NCI-H2196 (cell line): Measurements from ENCODE around the gene MYO7B.

Experiments used
- DNase-seq: peaks from one replicate; lab custom pipeline; 2025; ENCODE audit not compliant: unreplicated experiment; lab: John Stamatoyannopoulos, UW

Gene MYO7B

DNA sequence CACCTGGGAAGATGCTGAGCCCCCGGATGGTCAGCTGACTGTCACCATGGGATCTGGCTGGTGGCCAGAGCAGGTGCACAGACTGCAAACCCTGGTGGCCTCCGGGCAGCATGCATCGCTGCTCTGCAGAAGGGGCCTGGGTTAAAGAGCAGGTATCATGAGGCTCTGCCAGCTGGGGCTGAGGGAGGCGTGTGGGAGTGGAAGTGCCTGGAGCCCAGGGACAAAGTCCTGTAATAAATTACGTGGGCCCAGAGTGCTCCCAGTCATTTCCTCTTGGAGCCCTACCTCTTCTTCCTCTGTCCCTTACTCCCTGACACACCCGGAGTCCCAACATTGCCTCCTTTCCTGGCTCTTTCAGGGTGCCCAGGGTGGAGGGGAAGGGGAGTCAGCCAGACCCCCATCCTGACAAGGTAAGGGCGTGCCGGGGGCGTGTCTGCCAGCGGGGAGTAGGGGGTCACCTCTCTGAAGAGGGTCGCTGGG is at the start of gene MYO7B:
TSS of gene MYO7B (plus strand) at position 262 of the 480 bp plus-strand sequence. CDS start 24,040 bp downstream, outside the sequence.
- DNase-seq = no peak

DNA sequence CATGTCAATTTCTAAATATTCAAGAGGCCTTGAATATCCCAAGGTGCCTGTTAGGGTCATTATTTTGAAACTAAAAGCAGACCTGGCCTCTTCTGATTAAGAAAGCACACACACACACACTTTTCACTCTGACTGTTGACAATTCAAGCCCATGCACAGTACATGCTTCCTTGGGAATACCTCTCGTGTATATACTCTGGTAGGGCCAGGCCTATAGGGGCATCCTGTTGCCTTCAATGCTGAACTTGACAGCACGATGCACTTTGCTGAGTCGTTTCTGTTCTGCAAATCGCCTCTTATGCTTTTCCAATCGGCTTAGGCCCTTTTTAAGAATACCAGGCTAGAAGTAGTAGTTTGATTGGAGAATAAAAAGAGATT is 49.8 kb upstream of the MYO7B start:
- DNase-seq = no peak

DNA sequence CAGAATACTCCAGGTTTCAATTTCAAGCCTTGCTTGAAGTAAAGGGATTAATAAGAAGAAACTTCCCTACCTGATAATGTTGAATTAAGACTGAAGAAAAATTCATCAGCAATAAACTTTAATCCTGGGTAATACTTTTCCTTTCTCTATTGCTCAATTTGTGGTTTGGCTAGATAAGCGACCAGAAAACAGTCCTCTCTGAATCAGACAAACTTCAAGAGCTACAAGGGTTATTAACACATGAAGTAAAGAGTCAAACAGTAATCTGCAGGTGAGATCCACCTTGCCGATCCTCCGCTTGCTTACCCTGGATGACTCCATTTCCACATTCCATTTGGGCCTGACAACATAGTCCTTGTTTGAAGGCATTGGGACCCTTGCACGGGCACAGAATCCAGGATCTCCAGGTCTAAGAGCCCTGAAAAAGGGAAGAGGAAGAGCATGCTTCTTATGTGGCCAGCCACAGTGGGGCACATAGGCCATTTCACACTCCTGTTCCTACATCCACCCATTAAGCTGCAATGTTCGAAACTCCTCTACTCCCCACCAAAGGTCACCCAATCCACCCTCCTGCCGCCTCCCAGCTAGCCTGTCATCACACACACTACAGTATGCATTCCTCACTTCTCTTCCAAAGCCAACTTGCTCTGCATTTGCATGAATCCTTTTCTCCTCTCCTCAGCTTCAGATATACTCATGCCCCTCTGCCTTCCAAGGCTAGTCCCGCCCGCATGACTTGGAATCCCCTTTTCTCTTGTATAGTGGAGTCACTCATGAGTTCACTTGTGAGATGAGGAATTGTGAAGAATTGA is 49.0 kb upstream of the MYO7B start:
- DNase-seq = no peak

- DNase-seq = no peak
Observed at GRCh38 chr2:127490283-127490682, 45.2 kb upstream of the MYO7B start.

DNA sequence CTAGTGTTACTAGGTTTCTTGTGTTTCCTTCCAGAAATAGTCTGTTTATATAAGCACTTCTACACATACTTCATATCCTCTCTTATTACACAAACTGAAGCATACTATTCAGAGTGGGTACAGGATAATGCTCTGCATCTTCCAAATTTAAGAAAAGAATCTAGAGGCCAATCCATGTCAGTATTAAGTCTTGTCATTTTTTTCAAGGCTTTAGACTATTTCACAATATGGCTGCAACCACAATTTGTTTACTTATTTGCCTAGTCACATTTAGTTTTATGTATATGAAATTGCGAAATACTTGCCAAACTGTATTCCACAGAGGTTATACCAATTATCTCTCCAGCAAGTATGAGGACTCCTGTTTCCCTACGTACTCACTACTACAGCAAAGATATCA is 37.1 kb upstream of the MYO7B start:
- DNase-seq = no peak

DNA sequence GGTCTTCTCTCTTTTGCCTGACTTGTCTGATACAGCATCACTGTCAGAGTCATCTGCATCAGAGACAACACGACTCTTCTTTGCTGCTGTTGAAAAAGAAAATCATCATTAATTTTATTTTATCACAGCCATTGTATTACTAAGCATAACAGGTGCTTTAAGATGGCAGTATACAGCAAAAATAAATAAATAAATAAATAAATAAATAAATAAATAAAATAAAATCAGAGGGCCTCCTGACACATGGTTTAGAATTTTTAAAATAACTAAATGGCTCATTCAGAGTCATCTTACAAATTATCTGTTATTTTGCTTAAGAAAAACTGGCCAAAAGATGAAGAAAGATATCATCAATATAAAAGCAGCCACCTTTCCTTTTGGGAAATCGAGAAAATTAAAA is 32.0 kb upstream of the MYO7B start:
- no peak for DNase-seq

DNA sequence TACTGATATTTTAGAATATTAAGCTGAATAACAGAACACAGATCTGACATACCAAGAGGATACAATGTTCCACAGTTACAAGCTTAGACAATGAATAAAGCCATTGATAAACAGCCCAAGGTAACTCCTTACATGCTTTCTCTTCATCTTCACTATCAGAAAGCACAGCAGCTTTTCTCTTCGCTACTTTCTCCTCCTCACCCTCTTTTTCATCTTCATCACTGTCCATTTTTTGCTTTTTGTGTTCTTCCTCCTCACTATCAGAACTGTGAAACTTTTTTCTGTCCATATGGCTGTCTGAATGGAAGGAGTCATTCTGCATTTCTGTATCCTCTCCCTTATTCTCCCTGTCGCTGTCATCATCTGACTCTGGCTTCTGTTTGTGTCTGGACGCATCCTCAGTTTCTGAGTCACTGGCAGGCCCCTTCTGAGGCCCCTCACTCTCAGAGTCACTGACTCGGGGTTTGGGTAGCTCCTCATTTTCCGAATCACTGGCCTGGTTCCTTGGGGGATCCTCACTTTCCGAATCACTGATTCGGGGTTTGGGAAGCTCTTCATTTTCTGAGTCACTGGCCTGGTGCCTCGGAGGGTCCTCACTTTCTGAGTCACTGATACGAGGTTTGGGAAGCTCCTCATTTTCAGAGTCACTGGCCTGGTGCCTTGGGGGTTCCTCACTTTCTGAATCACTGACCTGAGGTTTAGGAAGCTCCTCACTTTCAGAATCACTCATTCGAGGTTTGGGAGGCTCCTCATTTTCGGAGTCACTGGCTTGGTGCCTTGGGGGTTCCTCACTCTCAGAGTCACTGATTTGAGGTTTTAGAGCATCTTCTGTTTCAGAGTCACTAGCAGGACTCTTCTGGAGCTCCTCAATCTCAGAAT is 30.7 kb upstream of the MYO7B start:
- no peak for DNase-seq

GRCh38 chr2:127506510-127506909 is 29.0 kb upstream of the MYO7B start:
- DNase-seq = no peak

GRCh38 chr2:127508023-127508630 is 27.4 kb upstream of the MYO7B start:
- DNase-seq = no peak

GRCh38 chr2:127508631-127509034 is 26.9 kb upstream of the MYO7B start:
- peak; percentile 58 for DNase-seq

DNA sequence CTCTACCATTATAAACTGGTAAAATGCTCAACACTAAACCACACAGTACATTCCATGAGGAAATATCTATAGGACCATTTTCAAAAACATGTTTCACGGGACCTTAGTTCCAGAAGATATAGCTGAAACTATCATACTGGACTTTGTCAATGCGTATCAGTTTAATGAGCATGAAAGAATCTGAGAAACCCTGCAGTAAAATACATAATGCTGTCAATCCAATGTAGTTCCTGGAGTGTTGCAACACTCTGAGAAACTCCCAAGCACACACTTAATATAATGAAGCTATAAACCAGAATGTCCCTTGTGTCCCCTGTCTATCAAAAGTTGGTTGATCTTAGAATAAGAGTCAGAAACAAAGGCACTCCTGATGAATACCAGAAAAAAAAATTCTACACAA is 25.4 kb upstream of the MYO7B start:
- DNase-seq = no peak

- no peak for DNase-seq
Observed at GRCh38 chr2:127511090-127511695, 24.3 kb upstream of the MYO7B start.

DNA sequence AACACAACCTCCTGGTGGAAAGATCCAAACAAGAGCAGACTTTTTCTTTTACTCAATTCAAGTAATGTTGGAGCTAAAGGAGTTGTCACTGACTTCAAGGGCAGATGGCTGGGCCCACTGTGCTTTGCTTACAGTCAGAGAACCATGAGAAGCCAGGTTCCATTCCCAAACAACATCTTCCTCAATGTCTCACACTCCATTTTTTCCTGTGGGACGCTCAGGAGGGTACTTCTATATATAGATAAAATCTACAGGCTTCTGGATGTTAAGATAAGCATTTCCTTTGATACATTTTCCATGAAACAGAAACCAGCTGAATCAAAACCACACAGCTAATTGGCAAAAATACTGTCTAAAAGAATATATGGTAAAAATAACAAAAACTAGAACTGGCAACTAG is 23.6 kb upstream of the MYO7B start:
- DNase-seq = no peak

DNA sequence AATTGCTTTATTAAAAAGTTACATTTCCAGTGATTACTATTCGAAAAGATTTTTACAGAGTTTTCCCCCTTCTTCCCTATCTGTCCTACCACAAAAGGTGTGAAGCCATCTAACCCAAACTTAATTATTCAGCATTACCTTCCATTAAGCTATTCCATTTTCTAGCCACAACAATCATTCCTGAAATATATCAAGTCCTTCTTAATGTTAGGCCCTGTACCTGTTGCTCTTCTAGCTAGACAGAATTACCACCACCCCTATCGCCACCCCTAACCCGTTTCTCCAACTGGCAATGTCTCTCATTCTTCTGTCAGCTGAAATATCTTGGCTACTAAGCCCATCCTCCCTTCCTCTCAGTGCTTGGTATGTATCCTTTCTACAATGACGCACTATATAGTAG is 23.1 kb upstream of the MYO7B start:
- no peak for DNase-seq

DNA sequence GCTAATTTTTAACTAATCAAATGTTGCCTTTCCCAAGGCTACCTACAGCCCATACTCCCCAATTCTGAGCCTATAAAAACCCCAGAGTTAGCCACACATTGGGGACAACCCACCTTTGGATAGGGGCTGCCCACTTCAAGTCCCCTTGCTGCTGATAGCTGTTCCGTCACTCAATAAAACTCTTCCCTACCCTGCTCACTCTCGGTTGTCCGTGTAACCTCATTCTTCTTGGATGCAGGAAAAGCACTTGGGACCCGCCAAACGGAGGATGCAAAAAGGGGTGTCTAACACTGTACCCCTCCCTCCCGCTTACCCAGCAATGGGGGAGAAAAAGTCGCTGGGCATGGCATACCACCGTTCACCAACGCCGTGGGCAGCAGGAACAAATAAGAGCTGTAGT is 21.4 kb upstream of the MYO7B start:
- DNase-seq = no peak

- no peak for DNase-seq
Observed at GRCh38 chr2:127514485-127514884, 21.0 kb upstream of the MYO7B start.

GRCh38 chr2:127515383-127515915 is 20.0 kb upstream of the MYO7B start:
- no peak for DNase-seq

GRCh38 chr2:127516041-127516762 is 19.3 kb upstream of the MYO7B start:
- peak; percentile 77 for DNase-seq

- DNase-seq = no peak
Observed at GRCh38 chr2:127517465-127517864, 18.0 kb upstream of the MYO7B start.

GRCh38 chr2:127520424-127520823 is 15.1 kb upstream of the MYO7B start:
- no peak for DNase-seq
